Raji (cell line): Measurements from ENCODE around the gene FAM13B.
A peak's percentile ranks its signal among the peaks of the same experiment; 100 is the strongest.

Experiments
- POLR2A ChIP-seq: IDR thresholded peaks from 2 replicates; pipeline ENCODE4 v1.6.1; 2011; ENCODE audit warnings: low read depth, low read length, control low read depth; ENCODE audit not compliant: insufficient read depth

The FAM13B gene

GRCh38 chr5:138032572-138033385 is at the start of gene FAM13B:
FAM13B (minus strand) TSS chr5:138033079; CDS start chr5:138019111, 13,968 bp downstream.
- TF ChIP-seq POLR2A, result peak; percentile 90

DNA sequence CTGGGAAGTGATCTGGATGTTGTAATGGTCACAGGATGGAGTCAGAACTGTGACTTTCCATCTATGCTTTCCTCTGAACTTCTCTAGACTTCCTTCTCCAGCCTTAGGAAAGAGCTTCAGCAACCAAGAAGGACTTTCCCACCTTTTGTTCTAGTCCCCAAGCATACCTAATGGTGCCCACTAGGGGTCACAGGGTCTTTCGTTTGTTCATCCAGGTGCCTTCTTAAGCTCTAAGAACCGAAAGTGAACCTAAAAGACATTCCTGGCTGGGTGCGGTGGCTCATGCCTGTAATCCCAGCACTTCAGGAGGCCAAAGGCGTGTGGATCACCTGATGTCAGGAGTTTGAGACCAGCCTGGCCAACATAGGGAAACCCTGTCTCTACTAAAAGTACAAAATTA is 49.2 kb upstream of the FAM13B start:
- TF ChIP-seq POLR2A, result no peak

- TF ChIP-seq POLR2A, result no peak
Observed at GRCh38 chr5:138078006-138078643, 45.2 kb upstream of the FAM13B start.

DNA sequence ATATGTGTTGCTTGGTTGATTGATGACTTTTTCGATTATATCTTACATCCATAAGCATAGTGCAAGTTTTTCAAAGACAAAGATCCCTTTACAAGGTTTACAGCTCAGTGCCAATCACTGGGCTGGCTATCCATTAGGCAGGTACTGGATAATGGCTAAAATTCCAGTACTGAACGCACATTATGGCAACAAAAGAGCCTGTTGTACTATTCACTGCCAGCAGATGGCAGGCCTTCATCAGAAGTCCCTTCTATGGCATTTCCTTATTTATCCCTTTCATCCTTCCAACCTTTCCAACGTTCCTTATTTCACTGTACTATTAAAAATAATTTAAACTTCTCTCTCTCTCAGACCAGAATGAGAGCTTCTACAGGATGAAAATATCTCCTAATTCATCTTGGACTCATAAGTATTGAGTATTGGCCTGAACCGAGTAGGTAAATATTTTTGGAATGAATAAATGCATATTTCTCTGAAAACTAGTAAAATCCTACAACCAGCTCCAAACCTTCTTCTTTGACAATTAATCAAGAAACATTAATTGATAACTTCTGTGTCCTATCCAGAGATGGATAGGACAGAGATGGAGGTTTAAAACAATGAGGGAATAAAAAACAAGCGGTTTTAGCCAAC is 44.3 kb upstream of the FAM13B start:
- no peak for TF ChIP-seq POLR2A

DNA sequence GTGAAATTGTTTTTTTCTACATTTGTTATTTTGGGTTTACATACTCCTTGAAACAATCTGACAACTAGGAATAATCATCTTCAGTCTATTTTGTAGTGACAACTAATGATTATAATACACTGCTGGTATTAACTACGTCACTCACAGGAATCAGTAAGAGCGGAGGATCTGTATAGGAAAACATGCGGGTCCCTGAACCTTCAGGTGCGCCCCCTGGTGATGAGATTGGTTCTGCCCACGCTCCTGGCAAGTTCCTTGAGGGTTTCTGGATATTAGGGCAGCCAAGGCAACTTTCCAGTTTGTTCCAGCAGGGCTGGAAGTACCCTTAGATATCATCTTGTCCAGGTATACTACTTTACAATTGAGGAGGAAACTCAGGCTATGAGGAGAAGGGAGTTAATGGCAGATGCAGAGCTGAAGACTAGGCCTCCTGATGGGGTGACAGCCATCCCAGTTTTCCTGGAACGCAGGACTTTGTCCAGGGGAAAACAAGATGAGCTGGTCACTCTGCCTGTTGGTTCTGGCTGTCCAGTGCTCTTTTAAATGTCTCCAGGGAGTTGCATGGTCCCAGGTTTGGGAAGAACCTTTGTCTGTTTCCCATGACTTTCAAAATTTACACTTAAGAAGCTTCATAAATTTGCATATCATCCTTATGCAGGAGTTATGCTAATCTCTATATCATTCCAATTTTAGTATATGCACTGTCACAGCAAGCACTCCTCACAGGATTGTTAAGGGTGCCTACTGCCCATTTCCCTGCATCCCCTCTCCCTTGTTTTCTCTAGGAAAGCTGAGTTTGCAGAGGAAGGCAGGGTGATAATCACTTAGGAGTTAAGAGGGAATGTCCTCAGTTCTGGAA is 36.1 kb upstream of the FAM13B start:
- no peak for TF ChIP-seq POLR2A

- no peak for TF ChIP-seq POLR2A
Observed at GRCh38 chr5:138067945-138068344, 35.1 kb upstream of the FAM13B start.

DNA sequence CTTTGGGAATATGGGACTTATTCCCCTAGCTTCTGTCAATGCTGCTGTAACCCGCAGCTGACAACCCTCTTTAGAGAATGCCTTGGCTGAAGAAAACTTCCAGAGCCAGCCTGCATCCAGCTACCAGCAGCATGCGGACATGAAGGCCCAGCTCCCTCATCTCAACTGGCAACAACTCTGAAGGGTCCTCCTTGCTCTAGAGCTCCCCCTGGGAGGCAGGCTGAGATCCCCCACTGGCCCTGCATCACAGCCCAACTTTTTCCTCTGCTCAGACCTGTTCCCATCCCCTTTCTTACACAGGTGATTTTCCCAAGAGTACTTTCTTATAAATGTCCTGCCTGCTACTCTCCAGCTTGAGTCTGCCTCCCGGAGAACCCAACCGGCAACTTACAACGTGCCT is 32.2 kb upstream of the FAM13B start:
- TF ChIP-seq POLR2A, result no peak

GRCh38 chr5:138064526-138064925 is 31.6 kb upstream of the FAM13B start:
- no peak for TF ChIP-seq POLR2A

GRCh38 chr5:138054847-138055558 is 22.1 kb upstream of the FAM13B start:
- no peak for TF ChIP-seq POLR2A

- no peak for TF ChIP-seq POLR2A
Observed at GRCh38 chr5:138054206-138054605, 21.3 kb upstream of the FAM13B start.

- no peak for TF ChIP-seq POLR2A
Observed at GRCh38 chr5:138053554-138053953, 20.7 kb upstream of the FAM13B start.

GRCh38 chr5:138051441-138052296 is 18.8 kb upstream of the FAM13B start:
- no peak for TF ChIP-seq POLR2A

GRCh38 chr5:138038826-138039225 is 5.9 kb upstream of the FAM13B start:
- no peak for TF ChIP-seq POLR2A
